Astrocyte of the spinal cord (primary cell): ENCODE results near the gene RAMP1.

Experiments used
- DNase-seq: peaks from one replicate; pipeline ENCODE4 v3.0.0; 2011; ENCODE audit warnings: low read depth, low spot score
- H3K4me3 ChIP-seq: 2 replicates; pipeline ENCODE4 v1.5.1; 2011; ENCODE audit warnings: low read depth, mild to moderate bottlenecking, low read length, moderate library complexity
- CTCF ChIP-seq: IDR thresholded peaks from 2 replicates; pipeline ENCODE4 v1.5.1; 2012; ENCODE audit warnings: low read depth, mild to moderate bottlenecking, low read length, inconsistent platforms
- in situ Hi-C: cut with HindIII; loops from 2 replicates; pipeline ENCODE4 v1.10.0; 2017; ENCODE audit warnings: low sequenced_read_pairs

RAMP1 gene

GRCh38 chr2:237898057-237898414, 38.6 kb downstream of the RAMP1 start:
- DNase-seq, result no peak
- no peak overlapping the region for H3K4me3 ChIP-seq
- in situ Hi-C loops, result no loop called here
- no peak for TF ChIP-seq CTCF

- TF ChIP-seq CTCF, result no peak
- no peak overlapping the region for H3K4me3 ChIP-seq
- DNase-seq, result no peak
- in situ Hi-C loops, result no loop called here
These were observed 41.7 kb downstream of the RAMP1 start for GRCh38 chr2:237900891-237901831.

- DNase-seq, result no peak
- in situ Hi-C loops, result no loop called here
- H3K4me3 ChIP-seq, result no peak overlapping the region
- no peak for TF ChIP-seq CTCF
These were observed 42.8 kb downstream of the RAMP1 start for GRCh38 chr2:237901932-237902850.

- H3K4me3 ChIP-seq, result no peak overlapping the region
- TF ChIP-seq CTCF, result no peak
- DNase-seq, result peak; percentile 27
- in situ Hi-C loops, result no loop called here
These were observed 45.6 kb downstream of the RAMP1 start for GRCh38 chr2:237904831-237905599.

- in situ Hi-C loops, result no loop called here
- no peak for TF ChIP-seq CTCF
- no peak overlapping the region for H3K4me3 ChIP-seq
- DNase-seq, result no peak
These were observed 47.7 kb downstream of the RAMP1 start for GRCh38 chr2:237907144-237907543.
